Stimulated activated CD4-positive, alpha-beta T cell treated with anti-CD3 and anti-CD28 coated beads, Interleukin-15, amount 100 ng/mL, for 48 hours (primary cell): ENCODE measurements around the gene DNAI1.
"Not testable (repeated sequence)": the region's sequence is repeated elsewhere in the genome, so short reads cannot be mapped to it uniquely, and the experiment has no call there.

Experiments
- DNase-seq, 2 donors: peaks; one replicate each; pipeline ENCODE4 v3.0.0-alpha.2; 2020; ENCODE audit warnings: low read depth in 2 of 2

The DNAI1 gene

DNA sequence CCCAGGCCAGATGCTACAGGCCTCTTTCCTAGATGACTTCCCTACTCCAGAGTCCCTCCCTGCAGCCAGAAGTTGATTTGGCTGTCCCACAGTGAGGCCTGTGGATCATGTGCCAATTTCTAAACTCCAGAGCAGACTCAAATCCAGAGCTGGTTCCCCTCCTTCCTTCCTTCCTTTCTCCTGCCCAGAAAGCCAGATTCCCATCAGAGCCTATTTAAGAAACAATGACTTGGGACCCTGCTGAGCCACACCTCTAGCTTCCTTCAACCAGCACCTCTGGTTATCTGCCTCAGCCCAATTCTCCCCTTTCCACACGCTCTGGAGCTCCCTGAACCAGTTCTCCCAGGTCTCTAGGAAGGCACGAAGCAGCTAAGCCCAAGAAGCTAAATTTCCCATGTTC is 7.5 kb upstream of the DNAI1 start:
- no peak for DNase-seq

DNA sequence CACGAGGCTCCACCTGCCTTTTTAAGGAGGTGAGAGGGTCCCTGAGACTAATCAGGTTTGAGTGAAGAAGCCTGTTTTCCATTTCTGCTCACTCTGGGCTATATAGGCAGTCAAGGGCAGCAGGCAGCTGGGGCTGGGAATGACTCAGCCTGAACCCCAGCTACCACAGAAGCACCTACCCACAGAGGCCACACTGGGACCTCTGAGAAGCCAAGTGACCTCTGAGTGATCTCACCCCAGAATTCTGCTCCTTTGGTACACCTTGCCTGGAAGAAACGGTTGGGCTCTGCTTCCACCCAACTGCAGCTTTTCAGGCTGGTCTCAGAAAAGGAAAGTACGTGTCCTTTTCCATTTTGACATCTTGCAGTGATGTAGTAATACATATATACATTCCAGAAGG is 7.1 kb upstream of the DNAI1 start:
- no peak for DNase-seq

DNA sequence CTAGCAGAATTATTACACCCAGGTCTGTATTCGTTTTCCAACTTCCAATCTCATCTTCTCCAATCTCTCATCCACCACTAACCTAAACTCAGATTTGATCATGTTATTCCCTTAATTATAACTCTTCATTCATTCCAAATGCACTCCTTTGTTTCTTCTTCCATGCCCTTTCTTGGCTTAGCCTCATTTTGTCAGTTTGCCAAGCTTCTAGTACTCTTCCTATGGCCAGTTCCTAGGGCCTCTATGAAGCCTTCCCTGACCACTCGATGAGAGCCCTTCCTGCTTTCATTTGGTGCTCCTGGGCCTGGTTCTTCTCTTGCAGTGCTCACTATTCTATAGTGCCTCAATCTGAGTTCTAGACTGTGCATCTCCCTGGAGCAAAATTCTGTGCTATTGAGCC is 6.0 kb upstream of the DNAI1 start:
- DNase-seq = no peak

- peak in 1 of 2 donors; percentile 25 for DNase-seq
Measured at GRCh38 chr9:34454571-34455065, 4.0 kb upstream of the DNAI1 start.

DNA sequence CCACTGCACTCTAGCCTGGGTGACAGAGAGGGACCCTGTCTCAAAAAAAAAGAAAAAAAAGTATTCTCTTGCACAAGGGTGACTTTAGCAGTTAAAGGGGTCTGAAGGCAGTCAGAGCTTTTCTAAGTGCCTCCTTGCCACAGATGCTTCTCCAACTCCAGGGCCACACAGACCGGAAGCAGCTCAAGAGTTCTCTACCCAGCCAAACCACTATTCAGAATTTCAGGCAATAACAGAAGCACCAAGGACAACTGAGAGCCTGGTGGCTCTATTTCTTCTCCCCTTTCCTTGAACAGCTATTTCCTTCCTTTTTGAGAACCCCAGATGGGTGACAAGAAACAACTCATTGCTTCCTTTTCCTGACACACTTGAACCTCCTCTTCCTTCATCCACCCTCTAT is 2.5 kb upstream of the DNAI1 start:
- no peak for DNase-seq

DNA sequence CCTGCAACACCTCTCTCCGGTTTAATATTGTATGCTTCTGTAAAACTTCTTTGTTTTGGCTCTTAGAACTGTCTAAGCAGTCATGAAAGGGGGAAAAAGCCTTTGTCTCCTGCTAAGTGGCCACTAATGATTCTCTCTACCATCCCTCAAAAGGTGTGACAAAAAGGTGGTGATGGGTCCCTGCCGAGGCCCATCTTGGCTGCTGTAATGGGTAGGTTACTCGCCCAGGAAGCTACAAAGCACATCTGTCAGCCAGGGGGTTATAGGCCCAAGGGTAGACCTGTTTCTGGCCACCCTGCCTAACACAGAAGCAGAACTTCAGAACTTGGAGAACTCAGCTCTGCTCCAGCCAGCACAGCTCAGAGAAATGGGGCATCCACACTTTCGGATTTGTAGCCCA is 1.9 kb upstream of the DNAI1 start:
- DNase-seq = no peak

GRCh38 chr9:34457266-34458012 is 1.2 kb upstream of the DNAI1 start:
- DNase-seq = no peak

DNA sequence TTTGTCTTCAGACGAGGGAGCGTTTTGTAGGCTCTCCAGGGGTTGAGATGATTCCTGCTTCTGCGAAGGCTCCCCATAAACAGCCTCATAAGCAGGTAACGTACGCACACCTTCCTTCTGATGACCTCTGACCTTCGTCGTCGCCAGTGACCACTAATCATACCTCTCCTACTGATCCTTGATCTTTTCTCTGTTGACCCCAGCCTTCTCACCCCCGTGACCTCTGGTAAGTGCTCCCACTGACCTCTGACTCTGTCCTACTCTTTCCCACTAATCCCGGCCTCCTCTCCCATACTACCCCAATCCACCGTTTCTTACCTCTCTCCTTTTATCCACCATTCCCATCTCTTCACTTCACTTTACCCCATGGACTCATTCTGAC is 345 bp downstream of the DNAI1 start:
- DNase-seq = no peak

DNA sequence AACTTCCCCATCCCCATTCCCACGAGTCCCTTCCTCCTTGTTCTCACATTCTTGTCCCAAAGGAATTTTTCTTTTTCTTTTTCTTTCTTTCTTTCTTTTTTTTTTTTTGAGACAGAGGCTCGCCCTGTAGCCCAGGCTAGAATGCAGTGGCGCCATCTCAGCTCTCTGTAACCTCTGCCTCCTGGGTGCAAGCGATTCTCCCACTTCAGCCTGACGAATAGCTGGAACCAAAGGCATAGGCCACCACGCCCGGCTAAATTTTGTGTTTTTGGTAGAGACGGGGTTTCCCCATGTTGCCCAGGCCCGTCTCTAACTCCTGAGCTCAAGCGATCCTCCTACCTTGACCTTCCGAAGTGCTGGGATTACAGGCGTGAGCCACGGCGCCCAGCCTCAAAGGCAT is 751 bp downstream of the DNAI1 start:
- DNase-seq = no peak

DNA sequence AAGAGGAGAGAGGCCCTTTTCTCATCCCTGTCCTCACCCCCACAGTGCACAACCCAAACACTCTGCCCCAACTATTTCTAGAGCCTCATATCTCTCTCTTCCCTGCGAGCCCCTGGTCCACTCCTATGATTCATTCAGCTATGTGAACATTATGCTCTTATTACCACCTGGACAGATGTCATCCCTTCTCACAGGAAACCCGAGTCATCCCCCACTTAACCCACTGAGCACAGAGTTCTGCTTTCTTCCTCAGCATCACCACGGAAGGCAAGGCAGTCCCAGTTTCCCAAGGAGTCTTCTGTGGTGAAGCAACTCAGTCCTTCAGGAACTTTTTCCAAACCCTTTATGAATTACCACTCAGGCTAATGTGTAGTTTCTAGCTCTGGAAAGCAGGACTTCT is 1.3 kb downstream of the DNAI1 start:
- no peak for DNase-seq

- peak; percentile 71 to 72 for DNase-seq
Measured at GRCh38 chr9:34463098-34463900, 4.7 kb downstream of the DNAI1 start.

DNA sequence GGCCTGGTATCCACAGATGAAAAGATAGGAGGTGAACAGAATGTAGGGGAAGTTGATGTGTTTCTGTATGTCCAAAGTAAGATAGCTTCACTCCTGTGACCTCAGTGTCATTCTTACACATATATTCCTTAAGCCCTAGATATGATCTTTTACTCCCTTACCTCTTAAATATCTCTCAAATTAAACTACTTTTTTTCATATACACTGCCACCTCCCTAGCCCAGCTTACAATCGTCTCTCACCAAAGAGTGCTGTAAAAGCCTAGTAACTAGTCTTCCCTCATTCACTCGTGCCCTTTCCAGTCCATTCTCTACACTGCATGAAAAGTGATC is 5.3 kb downstream of the DNAI1 start:
- no peak for DNase-seq

DNA sequence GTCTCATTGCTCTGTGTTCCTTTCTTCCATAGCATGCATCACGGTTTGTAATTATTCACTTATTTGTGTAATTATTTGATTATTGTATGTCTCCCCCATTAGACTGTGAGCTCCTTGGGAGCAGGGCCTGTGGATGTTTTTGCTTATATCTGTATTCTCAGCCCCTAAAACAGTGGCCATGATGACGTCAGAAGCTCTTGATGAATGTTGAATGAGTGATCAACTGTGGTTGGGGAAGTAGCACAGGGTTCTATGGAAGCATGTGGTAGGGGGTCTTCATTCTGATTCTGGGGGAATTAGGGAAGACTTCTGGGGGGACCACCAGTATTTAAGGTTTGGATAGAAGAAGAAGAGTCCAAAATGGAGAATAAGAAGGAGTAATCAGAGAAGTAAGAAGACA is 6.0 kb downstream of the DNAI1 start:
- DNase-seq = no peak

DNA sequence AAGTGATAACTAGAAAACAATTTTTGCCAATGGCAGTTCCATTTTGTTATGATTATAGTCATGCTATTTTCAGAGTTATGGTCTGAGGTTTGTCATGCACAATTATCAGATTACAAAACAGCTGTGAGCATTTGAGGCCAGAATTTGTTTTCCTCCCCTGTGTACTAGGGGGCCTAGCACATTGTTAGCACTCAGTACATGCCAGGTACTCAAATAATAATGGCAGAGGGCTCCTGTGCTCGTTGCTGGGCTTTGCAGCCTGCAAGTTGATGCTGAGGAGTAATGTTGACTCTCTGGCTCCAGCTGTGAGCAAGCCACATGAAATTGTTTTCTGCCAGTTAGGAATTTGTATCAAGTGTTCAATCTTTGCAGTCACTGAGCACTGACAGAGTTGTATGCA is 6.9 kb downstream of the DNAI1 start:
- DNase-seq = no peak

DNA sequence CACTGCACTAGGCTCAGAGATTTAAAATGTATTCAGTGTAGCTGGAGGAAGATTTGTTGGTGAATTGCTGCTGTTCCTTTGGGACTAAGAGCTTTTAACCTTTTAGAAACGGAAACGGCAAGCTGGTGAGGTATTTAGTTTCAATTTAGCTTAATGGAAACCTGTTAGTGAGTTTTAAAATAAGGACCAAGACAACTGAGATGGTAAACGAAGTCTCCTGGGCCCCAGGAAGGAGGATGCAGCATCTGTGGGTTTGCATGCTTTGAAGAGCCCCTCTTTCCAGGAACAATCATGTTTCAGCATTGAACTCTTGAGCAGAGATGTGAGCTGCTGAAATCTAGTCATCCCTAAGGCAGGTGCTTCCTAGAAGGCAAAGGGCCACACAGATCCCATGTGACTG is 16.5 kb downstream of the DNAI1 start:
- DNase-seq = no peak

DNA sequence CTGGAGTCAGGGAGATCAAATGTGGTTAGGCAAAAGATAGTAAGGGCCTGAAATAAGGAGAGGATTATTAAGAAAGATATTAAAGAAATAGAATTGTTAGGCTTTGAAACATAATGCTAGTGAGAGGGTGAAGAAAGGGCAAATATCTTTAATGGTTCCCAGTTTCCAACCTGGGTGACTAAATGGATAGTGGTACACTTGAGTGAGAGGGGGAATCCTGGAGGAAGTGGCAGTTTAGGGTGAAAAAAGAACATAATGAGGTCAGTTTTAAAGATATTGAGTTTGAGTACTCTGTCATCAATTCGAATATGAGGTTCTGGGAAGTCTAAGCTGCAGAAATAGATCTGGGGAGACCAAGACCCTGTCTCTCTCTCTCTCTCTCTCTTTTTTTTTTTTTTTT is 18.9 kb downstream of the DNAI1 start:
- no peak for DNase-seq

DNA sequence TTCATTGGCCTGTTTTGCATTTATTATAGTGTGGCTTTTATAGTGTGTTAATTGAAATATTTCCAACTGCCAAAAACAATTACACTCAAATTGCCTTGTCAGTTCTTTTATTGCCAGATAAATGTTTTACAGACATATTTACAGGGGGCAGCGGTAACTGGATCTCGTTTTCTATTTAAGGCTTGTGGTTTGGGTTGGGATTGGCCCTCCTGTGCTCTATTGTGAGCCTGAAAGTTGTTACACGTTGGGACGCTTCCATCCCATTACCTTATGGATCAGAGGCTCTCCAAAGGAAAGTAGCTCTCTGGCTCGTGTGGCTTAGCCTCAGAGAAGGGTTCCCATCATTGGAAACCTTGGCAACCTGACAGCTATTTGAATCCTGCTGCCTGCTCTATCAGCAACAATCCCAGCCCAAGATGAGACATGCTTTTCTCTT is 20.8 kb downstream of the DNAI1 start:
- no peak for DNase-seq

GRCh38 chr9:34481620-34482019 is 23.0 kb downstream of the DNAI1 start:
- not testable (repeated sequence) for DNase-seq

- not testable (repeated sequence) for DNase-seq
Measured at GRCh38 chr9:34482746-34483145, 24.1 kb downstream of the DNAI1 start.

DNA sequence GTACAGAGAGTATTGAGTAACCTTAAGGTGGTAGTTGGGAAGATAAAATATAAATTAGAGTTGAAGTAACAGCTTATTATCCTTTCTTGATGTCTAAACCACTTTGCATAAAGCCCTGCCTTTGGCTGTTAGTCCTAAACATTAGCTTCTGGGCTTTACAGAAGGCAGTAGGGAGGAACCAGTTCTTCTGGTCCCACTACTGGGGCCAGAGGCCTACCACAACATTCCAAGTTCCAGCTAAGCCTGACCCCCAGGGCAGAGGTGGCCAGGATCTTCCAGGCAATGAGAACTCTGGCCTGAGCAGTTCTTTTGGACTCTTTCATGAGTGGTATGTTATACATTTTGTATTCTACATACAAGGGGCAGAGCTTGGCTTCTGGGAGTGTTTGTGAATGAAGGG is 26.1 kb downstream of the DNAI1 start:
- no peak for DNase-seq

DNA sequence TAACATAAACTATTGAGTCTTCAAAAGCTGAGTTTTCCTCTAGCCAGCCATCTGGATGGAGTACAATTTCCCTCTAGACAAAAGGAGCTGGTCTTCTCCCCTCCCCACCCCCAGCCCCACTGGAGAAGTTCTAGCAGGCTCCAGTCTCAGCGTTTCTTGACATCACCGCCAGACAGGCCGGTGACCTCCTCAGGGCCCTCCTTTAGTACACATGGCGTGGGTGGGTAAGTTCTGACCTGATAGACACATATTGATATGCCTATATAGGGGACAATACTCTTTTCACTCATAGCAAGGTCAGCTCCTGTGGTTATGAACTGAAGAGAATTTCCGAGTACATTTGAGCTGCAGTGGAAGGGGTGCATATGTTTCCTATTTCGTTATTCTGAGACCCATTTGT is 27.2 kb downstream of the DNAI1 start:
- no peak for DNase-seq

GRCh38 chr9:34486572-34486971 is 28.0 kb downstream of the DNAI1 start:
- DNase-seq = no peak

GRCh38 chr9:34490360-34490759 is 31.8 kb downstream of the DNAI1 start:
- DNase-seq = no peak
